Measurements from ENCODE around the gene LPP. TPM values are rescaled to one million over a fixed set of nuclear protein-coding genes. Genes with fewer than 3 reads are reported as not detected.

LPP gene
- total RNA-seq, 1 experiment from 2014 or later, result 54.0 TPM

DNA sequence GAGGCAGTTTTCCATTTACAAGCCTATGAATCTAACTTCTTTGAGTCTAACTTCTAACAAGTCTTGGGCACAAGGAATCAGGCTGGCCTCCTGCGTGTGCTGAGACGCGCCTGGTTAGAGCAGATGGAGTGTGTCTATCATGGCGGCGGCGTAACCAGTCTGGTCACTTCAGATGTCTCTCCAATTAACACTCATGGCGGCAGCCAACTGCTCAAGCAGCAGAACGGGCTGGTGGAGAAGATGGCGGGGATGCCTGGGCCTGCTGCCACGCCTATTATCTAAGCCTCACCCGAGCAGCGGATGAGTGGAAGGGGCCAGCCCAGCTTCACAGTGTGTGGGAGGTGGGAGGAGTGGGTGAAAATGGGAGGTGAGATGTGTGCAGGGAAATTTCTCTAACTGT lies 771.4 kb downstream of the LPP start:
- TF ChIP-seq FOSL1 (IDR thresholded peaks at IDR 0.05; ENCODE audit: low read depth) (no peak), POLR2A (IDR thresholded peaks at IDR 0.05; ENCODE audit: borderline replicate concordance, extremely low read depth, insufficient read depth, insufficient read length) (no peak), ELF1 (IDR thresholded peaks at IDR 0.05; ENCODE audit: borderline replicate concordance, low read depth) (no peak), ZBTB33 (IDR thresholded peaks at IDR 0.05; ENCODE audit: extremely low read depth, insufficient replicate concordance, low read length) (no peak), EGR1 (IDR thresholded peaks at IDR 0.05; ENCODE audit: low read depth) (no peak), CEBPB (IDR thresholded peaks at IDR 0.05; ENCODE audit: low read depth) (no peak)
- TF ChIP-seq, protein P1, sequence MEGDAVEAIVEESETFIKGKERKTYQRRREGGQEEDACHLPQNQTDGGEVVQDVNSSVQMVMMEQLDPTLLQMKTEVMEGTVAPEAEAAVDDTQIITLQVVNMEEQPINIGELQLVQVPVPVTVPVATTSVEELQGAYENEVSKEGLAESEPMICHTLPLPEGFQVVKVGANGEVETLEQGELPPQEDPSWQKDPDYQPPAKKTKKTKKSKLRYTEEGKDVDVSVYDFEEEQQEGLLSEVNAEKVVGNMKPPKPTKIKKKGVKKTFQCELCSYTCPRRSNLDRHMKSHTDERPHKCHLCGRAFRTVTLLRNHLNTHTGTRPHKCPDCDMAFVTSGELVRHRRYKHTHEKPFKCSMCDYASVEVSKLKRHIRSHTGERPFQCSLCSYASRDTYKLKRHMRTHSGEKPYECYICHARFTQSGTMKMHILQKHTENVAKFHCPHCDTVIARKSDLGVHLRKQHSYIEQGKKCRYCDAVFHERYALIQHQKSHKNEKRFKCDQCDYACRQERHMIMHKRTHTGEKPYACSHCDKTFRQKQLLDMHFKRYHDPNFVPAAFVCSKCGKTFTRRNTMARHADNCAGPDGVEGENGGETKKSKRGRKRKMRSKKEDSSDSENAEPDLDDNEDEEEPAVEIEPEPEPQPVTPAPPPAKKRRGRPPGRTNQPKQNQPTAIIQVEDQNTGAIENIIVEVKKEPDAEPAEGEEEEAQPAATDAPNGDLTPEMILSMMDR (IDR thresholded peaks at IDR 0.05 in 2 of 3, conservative IDR thresholded peaks at IDR 0.05 in 1 of 3; ENCODE audit: borderline replicate concordance in 1 of 3, insufficient read depth in 1 of 3, low read depth in 2 of 3, low read length in 2 of 3), result no peak
- TF ChIP-seq, protein P2, sequence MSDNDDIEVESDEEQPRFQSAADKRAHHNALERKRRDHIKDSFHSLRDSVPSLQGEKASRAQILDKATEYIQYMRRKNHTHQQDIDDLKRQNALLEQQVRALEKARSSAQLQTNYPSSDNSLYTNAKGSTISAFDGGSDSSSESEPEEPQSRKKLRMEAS (IDR thresholded peaks at IDR 0.05), result no peak
- DNase-seq (ENCODE audit: low read depth, low spot score) (no peak), ATAC-seq (no peak)
- H2AFZ ChIP-seq (ENCODE audit: low read depth, low read length, poor library complexity, severe bottlenecking), result no peak overlapping the region
- no peak overlapping the region for H3K27ac ChIP-seq (ENCODE audit: low read depth, low read length)
- H3K9me2 ChIP-seq (ENCODE audit: insufficient read depth), result no peaks in the 10 kb centered on the region
- H3K9me3 ChIP-seq (ENCODE audit: control insufficient read depth in 1 of 2, insufficient read depth in 1 of 2, low read depth in 1 of 2, low read length in 2 of 2), result no peaks in the 10 kb centered on the region; a peak in 1 of 4 replicates
- no peak overlapping the region for H3K9ac ChIP-seq (ENCODE audit: low read length)
- H3K4me2 ChIP-seq (ENCODE audit: low read length), result no peak overlapping the region
- peaks cover 0 to 4% of the 10 kb centered on the region in 2 experiments; a peak in 1 of 4 replicates for H3K4me1 ChIP-seq (ENCODE audit: control insufficient read depth in 1 of 2, insufficient read depth in 2 of 2, low read length in 2 of 2)
- no peaks in the 10 kb centered on the region for H3K79me2 ChIP-seq (ENCODE audit: insufficient read depth, low read length)
- BruUV-seq (replicated peaks), result no TSS peak
- H3K4me3 ChIP-seq (replicated peaks in 1 of 2; ENCODE audit: low read depth in 1 of 2, low read length in 2 of 2), result no peak overlapping the region
- H3K27me3 ChIP-seq (ENCODE audit: insufficient read depth, low read length), result no peaks in the 10 kb centered on the region
- POLR2A ChIA-PET, result no interaction called here
- H4K20me1 ChIP-seq (ENCODE audit: insufficient read depth), result no peaks in the 10 kb centered on the region
- intact Hi-C loops (cut with micrococcal nuclease), result no loop called here
- RAD21 ChIA-PET (ENCODE audit: low non-redundant PET in 1 of 2, low total read pairs in 2 of 2, uncharacterized antibody in 2 of 2, unreplicated experiment in 2 of 2), result no interaction called here
- H3K36me3 ChIP-seq (ENCODE audit: control insufficient read depth in 1 of 2, insufficient read depth in 2 of 2, low read length in 2 of 2), result no peaks in the 10 kb centered on the region
- CTCF ChIA-PET, result no interaction called here
